Measurements from ENCODE around the gene CDR2. TPM values are rescaled to one million over a fixed set of nuclear protein-coding genes. Genes with fewer than 3 reads are reported as not detected.
"Not testable (repeated sequence)": the region's sequence is repeated elsewhere in the genome, so short reads cannot be mapped to it uniquely, and the experiment has no call there.

Gene CDR2
- total RNA-seq, 1 experiment from 2014 or later: 32.7 TPM

DNA sequence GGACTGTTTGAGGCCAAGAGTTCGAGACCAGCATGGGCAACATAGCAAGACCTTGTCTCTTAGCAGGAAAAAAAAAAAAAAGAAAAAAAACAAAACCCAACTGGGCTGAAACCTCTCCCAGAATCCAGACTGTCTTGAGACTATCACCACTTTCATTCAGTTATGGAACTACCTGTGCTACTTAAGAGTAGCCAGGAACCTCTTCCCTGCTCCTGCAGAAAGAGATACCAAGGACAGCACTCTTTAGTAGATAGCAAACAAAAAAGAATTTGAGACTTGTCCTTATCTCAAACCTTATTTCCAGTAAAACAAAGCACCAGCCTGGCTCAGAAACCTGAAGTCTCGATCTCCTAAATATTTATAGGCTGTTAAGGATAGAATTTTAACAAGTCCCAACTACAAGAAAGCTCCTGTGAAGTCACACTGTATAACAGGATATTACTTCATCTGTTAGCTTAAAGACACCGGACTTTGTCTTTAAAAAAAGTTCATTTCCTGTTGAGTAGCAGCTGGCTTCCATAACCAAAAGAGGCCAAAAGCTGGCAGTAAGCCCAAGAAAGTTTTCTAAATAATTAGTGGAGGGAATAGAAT is 5.1 kb downstream of the CDR2 start:
- no peak overlapping the region for H3K4me3 ChIP-seq (ENCODE audit: insufficient read depth, low read depth, low read length)

GRCh38 chr16:22368200-22368826 is 6.1 kb downstream of the CDR2 start:
- H3K4me3 ChIP-seq (ENCODE audit: insufficient read depth, low read depth, low read length); H3K27me3 ChIP-seq (ENCODE audit: control insufficient read depth, insufficient read depth, low read length); DNase-seq: not testable (repeated sequence)
- peaks cover 14% of the 10 kb centered on the region for H3K36me3 ChIP-seq (replicated peaks; ENCODE audit: control insufficient read depth, insufficient read depth, low read length)

More for the DNA sequence above, 5.1 kb downstream of the CDR2 start:
- no peak for DNase-seq
- H3K36me3 ChIP-seq (replicated peaks; ENCODE audit: control insufficient read depth, insufficient read depth, low read length): peaks cover 8% of the 10 kb centered on the region
- no peaks in the 10 kb centered on the region for H3K27me3 ChIP-seq (ENCODE audit: control insufficient read depth, insufficient read depth, low read length)

- no peaks in the 10 kb centered on the region for H3K27me3 ChIP-seq (ENCODE audit: control insufficient read depth, insufficient read depth, low read length)
- DNase-seq: no peak
- H3K36me3 ChIP-seq (replicated peaks; ENCODE audit: control insufficient read depth, insufficient read depth, low read length): peaks cover 12% of the 10 kb centered on the region
- H3K4me3 ChIP-seq (ENCODE audit: insufficient read depth, low read depth, low read length): no peak overlapping the region
These were observed 7.5 kb downstream of the CDR2 start for GRCh38 chr16:22366889-22367288.

DNA sequence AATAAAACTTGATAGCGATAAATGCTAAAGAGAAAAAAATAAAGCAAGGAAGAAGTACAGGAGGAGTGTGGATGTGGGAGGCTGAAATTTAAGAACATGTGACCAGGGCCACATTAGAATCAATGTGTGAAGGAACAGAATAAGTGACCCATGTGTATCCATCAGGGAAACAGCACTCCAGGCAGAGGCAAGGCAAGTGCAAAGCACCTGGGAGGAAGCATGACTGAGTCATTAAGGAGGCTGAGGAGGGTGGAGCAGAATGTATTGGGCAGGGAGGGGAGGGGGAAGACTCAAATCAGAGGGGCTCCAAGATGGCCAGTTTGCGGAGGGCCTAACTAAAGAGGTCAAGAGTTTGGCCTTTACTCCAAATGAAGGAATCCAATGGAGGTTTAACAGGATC is 8.0 kb downstream of the CDR2 start:
- no peak for DNase-seq
- Histone ChIP-seq H3K27me3 (ENCODE audit: control insufficient read depth, insufficient read depth, low read length) (no peaks in the 10 kb centered on the region), H3K36me3 (replicated peaks; ENCODE audit: control insufficient read depth, insufficient read depth, low read length) (peaks cover 10% of the 10 kb centered on the region), H3K4me3 (ENCODE audit: insufficient read depth, low read depth, low read length) (no peak overlapping the region)

GRCh38 chr16:22364241-22364640 is 10.2 kb downstream of the CDR2 start:
- peaks cover 11% of the 10 kb centered on the region for H3K36me3 ChIP-seq (replicated peaks; ENCODE audit: control insufficient read depth, insufficient read depth, low read length)

GRCh38 chr16:22360963-22361659 is 13.3 kb downstream of the CDR2 start:
- Histone ChIP-seq H3K36me3 (replicated peaks; ENCODE audit: control insufficient read depth, insufficient read depth, low read length) (peaks cover 11% of the 10 kb centered on the region), H3K27me3 (ENCODE audit: control insufficient read depth, insufficient read depth, low read length) (no peaks in the 10 kb centered on the region)

More at GRCh38 chr16:22364241-22364640, 10.2 kb downstream of the CDR2 start:
- H3K27me3 ChIP-seq (ENCODE audit: control insufficient read depth, insufficient read depth, low read length): no peaks in the 10 kb centered on the region
- no peak for DNase-seq
- H3K4me3 ChIP-seq (ENCODE audit: insufficient read depth, low read depth, low read length): no peak overlapping the region

GRCh38 chr16:22359679-22360078 is 14.7 kb downstream of the CDR2 start:
- Histone ChIP-seq H3K27me3 (ENCODE audit: control insufficient read depth, insufficient read depth, low read length) (no peaks in the 10 kb centered on the region), H3K4me3 (ENCODE audit: insufficient read depth, low read depth, low read length) (no peak overlapping the region), H3K36me3 (replicated peaks; ENCODE audit: control insufficient read depth, insufficient read depth, low read length) (peaks cover 8% of the 10 kb centered on the region)
- DNase-seq: no peak

More at GRCh38 chr16:22360963-22361659, 13.3 kb downstream of the CDR2 start:
- H3K4me3 ChIP-seq (ENCODE audit: insufficient read depth, low read depth, low read length): no peak overlapping the region
- no peak for DNase-seq

- H3K4me3 ChIP-seq (ENCODE audit: insufficient read depth, low read depth, low read length): no peak overlapping the region
- no peaks in the 10 kb centered on the region for H3K27me3 ChIP-seq (ENCODE audit: control insufficient read depth, insufficient read depth, low read length)
- DNase-seq: no peak
- H3K36me3 ChIP-seq (replicated peaks; ENCODE audit: control insufficient read depth, insufficient read depth, low read length): peaks cover 2% of the 10 kb centered on the region; the same call in 1 of the 2 replicates
These were observed 16.4 kb downstream of the CDR2 start for GRCh38 chr16:22358000-22358399.

GRCh38 chr16:22357635-22357971 is 16.8 kb downstream of the CDR2 start:
- no peaks in the 10 kb centered on the region for H3K27me3 ChIP-seq (ENCODE audit: control insufficient read depth, insufficient read depth, low read length)
- H3K4me3 ChIP-seq (ENCODE audit: insufficient read depth, low read depth, low read length): no peak overlapping the region
- DNase-seq: no peak
- peaks cover 2% of the 10 kb centered on the region for H3K36me3 ChIP-seq (replicated peaks; ENCODE audit: control insufficient read depth, insufficient read depth, low read length)

- no peak for DNase-seq
- no peaks in the 10 kb centered on the region for H3K27me3 ChIP-seq (ENCODE audit: control insufficient read depth, insufficient read depth, low read length)
- H3K36me3 ChIP-seq (replicated peaks; ENCODE audit: control insufficient read depth, insufficient read depth, low read length): peaks cover 3% of the 10 kb centered on the region; the same call in 1 of the 2 replicates
- no peak overlapping the region for H3K4me3 ChIP-seq (ENCODE audit: insufficient read depth, low read depth, low read length)
These were observed 17.3 kb downstream of the CDR2 start for GRCh38 chr16:22356930-22357634.

GRCh38 chr16:22355487-22355908 is 18.9 kb downstream of the CDR2 start:
- no peak for DNase-seq
- no peaks in the 10 kb centered on the region for H3K27me3 ChIP-seq (ENCODE audit: control insufficient read depth, insufficient read depth, low read length)
- H3K4me3 ChIP-seq (ENCODE audit: insufficient read depth, low read depth, low read length): no peak overlapping the region
- H3K36me3 ChIP-seq (replicated peaks; ENCODE audit: control insufficient read depth, insufficient read depth, low read length): peaks cover 5% of the 10 kb centered on the region; the same call in 1 of the 2 replicates

DNA sequence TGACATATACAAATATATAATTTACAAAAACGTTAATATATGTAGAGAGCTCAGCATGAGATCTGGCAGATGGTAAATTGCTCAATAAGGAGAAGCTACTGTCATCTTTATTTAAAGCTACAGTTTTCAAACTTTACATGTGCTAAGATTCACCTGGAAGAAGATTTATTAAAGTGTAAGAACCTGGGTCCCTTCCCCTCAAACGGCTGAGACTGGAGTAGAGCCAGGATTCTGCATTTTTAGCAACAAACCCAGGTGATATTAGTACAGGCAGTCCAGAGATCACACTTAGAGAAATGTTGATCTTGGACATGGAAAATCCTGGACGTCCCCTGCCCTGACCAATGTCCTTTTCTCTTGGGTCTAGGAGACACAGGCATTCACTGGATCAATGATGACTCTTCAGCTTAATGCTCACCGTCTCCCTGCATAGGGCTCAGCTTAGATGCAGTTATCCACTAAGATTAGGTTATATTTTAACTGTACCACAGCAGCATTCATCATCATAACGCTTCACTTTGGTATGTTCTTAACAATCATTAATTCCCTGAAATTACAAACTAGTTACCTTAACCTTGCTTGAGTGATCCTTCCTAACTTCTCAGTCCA is 20.4 kb downstream of the CDR2 start:
- Histone ChIP-seq H3K36me3 (replicated peaks; ENCODE audit: control insufficient read depth, insufficient read depth, low read length) (peaks cover 12% of the 10 kb centered on the region), H3K4me3 (ENCODE audit: insufficient read depth, low read depth, low read length) (no peak overlapping the region), H3K27me3 (ENCODE audit: control insufficient read depth, insufficient read depth, low read length) (no peaks in the 10 kb centered on the region)
- DNase-seq: no peak

DNA sequence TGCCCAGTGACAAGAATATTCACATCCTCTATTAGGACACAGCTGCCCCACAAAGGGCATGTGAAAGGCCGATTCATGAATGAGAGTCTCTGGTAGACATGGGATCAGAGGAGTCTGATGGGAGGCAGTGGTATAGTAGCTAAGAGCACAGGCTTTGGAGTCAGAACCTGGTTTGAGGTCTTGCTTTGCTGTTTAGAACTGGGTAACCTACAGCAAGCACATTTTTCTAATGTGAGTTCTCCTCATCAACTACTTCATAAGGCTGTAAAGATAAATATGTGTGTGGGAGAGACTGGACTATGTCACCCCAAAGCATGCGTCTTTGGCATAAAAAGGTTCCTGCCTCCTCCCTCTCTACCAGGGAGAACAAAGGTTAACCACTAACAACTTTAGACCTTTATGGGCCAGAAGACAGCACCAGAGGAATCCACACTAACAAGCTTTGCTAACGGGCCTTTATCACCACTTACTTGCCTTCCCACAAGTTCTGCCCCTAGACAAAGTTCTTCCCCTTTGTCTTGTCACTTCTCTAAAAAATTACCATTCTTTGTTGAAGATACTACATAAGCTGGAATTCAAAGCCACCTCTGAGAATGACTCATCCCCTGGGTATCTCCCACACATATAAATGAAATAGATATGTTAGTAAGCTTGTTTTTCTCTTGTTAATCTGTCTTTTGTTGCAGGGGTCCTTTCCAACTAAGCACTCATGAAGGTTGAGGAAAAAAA is 21.1 kb downstream of the CDR2 start:
- Histone ChIP-seq H3K4me3 (ENCODE audit: insufficient read depth, low read depth, low read length) (no peak overlapping the region), H3K27me3 (ENCODE audit: control insufficient read depth, insufficient read depth, low read length) (no peaks in the 10 kb centered on the region), H3K36me3 (replicated peaks; ENCODE audit: control insufficient read depth, insufficient read depth, low read length) (peaks cover 15% of the 10 kb centered on the region)
- DNase-seq: no peak

GRCh38 chr16:22352723-22353122 is 21.7 kb downstream of the CDR2 start:
- Histone ChIP-seq H3K27me3 (ENCODE audit: control insufficient read depth, insufficient read depth, low read length) (no peaks in the 10 kb centered on the region), H3K36me3 (replicated peaks; ENCODE audit: control insufficient read depth, insufficient read depth, low read length) (peaks cover 18% of the 10 kb centered on the region), H3K4me3 (ENCODE audit: insufficient read depth, low read depth, low read length) (no peak overlapping the region)
- no peak for DNase-seq
